ENCODE measurements around the gene ANKS6.

GRCh38 chr9:98795970-98796363, 388 bp downstream of the ANKS6 start:
- TF ChIP-seq EZH2phosphoT487 (IDR thresholded peaks at IDR 0.05; ENCODE audit: borderline replicate concordance) (no peak), POLR2AphosphoS5 (IDR thresholded peaks at IDR 0.05; ENCODE audit: low read depth, low read length) (no peak), EZH2 (IDR thresholded peaks at IDR 0.05) (no peak), RAD21 (IDR thresholded peaks at IDR 0.05; ENCODE audit: low read depth) (no peak), POLR2A (IDR thresholded peaks at IDR 0.05; ENCODE audit: borderline replicate concordance, extremely low read depth, insufficient read depth, insufficient read length) (no peak), CEBPB (IDR thresholded peaks at IDR 0.05; ENCODE audit: low read depth) (no peak), ZNF274 (IDR thresholded peaks at IDR 0.05; ENCODE audit: low read depth, low read length) (no peak), MAX (IDR thresholded peaks at IDR 0.05) (no peak), SP1 (IDR thresholded peaks at IDR 0.05; ENCODE audit: low read depth) (no peak), EGR1 (IDR thresholded peaks at IDR 0.05; ENCODE audit: low read depth) (no peak), ATF3 (IDR thresholded peaks at IDR 0.05) (no peak), REST (IDR thresholded peaks at IDR 0.05; ENCODE audit: low read depth) (no peak), YY1 (IDR thresholded peaks at IDR 0.05; ENCODE audit: extremely low read depth, insufficient replicate concordance, low read depth, low read length) (no peak)
- TF ChIP-seq, protein P1, sequence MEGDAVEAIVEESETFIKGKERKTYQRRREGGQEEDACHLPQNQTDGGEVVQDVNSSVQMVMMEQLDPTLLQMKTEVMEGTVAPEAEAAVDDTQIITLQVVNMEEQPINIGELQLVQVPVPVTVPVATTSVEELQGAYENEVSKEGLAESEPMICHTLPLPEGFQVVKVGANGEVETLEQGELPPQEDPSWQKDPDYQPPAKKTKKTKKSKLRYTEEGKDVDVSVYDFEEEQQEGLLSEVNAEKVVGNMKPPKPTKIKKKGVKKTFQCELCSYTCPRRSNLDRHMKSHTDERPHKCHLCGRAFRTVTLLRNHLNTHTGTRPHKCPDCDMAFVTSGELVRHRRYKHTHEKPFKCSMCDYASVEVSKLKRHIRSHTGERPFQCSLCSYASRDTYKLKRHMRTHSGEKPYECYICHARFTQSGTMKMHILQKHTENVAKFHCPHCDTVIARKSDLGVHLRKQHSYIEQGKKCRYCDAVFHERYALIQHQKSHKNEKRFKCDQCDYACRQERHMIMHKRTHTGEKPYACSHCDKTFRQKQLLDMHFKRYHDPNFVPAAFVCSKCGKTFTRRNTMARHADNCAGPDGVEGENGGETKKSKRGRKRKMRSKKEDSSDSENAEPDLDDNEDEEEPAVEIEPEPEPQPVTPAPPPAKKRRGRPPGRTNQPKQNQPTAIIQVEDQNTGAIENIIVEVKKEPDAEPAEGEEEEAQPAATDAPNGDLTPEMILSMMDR (IDR thresholded peaks at IDR 0.05 in 2 of 3, conservative IDR thresholded peaks at IDR 0.05 in 1 of 3; ENCODE audit: borderline replicate concordance in 1 of 3, insufficient read depth in 1 of 3, low read depth in 2 of 3, low read length in 2 of 3): no peak

All from HCT116 (cell line).